Non-pigmented ciliary epithelial cell (primary cell): ENCODE measurements around the gene SLC43A3.

Source experiments
- DNase-seq: peaks from one replicate; pipeline ENCODE4 v3.0.0-alpha.2; 2010; ENCODE audit warnings: low read depth

The SLC43A3 gene

DNA sequence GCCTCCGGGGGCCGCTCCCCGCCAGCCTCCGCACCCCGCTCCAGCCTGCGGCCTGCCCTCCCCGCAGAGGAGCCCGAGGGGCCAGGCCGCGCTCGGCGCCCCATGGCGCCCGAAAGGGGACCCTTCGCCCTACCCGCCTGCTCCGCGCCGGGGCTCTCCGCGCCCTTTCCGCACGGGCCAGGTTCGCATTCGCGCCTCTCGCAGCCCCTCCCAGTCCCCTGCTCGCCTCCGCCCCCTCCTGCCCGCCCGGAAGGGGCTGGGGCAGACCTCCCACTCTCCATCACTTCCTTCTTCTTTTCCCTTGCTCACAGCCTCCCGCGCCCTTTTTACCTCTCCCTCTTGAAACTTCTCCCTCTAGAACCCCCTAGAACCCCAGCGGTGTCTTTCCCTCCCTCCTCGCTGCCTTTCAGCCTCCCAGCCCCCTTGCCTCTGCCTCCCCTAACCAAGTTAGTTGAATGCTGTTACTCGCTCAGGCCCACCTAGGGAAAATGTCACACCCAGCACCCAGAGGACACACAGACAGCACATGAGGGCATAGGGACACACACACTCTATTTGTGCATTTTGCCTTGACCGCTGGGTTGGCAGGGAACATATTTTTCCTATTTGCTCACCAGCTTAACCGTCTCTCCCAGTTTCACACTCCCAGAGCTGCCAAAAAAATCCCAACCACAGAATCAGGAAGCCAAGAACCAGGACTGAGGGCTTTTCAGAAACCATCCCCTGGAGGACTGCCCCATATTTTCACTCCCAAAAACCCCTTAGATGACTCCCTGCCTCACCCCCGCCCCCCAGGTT is at the start of gene SLC43A3:
SLC43A3 (minus strand) TSS at position 193 of the 798 bp plus-strand sequence. CDS start 949 bp downstream, outside the sequence.
- DNase-seq: peak; percentile 49

DNA sequence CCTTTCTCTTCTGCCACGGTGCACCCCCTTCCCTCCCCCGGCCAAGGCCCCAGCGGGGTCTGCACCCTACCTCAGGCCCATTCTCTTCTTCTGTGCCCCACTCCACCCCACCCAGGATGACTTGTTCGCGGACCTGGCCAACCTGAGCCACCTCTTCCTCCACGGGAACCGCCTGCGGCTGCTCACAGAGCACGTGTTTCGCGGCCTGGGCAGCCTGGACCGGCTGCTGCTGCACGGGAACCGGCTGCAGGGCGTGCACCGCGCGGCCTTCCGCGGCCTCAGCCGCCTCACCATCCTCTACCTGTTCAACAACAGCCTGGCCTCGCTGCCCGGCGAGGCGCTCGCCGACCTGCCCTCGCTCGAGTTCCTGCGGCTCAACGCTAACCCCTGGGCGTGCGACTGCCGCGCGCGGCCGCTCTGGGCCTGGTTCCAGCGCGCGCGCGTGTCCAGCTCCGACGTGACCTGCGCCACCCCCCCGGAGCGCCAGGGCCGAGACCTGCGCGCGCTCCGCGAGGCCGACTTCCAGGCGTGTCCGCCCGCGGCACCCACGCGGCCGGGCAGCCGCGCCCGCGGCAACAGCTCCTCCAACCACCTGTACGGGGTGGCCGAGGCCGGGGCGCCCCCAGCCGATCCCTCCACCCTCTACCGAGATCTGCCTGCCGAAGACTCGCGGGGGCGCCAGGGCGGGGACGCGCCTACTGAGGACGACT is 49.3 kb upstream of the SLC43A3 start:
- no peak for DNase-seq

GRCh38 chr11:57475671-57476046 is 48.7 kb upstream of the SLC43A3 start:
- no peak for DNase-seq

- DNase-seq: no peak
These were observed 48.3 kb upstream of the SLC43A3 start for GRCh38 chr11:57475191-57475590.

- no peak for DNase-seq
These were observed 47.8 kb upstream of the SLC43A3 start for GRCh38 chr11:57474803-57475115.

GRCh38 chr11:57474017-57474802 is 47.3 kb upstream of the SLC43A3 start:
- DNase-seq: no peak

- no peak for DNase-seq
These were observed 46.4 kb upstream of the SLC43A3 start for GRCh38 chr11:57473285-57473841.

- no peak for DNase-seq
These were observed 44.6 kb upstream of the SLC43A3 start for GRCh38 chr11:57471496-57471895.

GRCh38 chr11:57469268-57469667 is 42.3 kb upstream of the SLC43A3 start:
- DNase-seq: no peak

DNA sequence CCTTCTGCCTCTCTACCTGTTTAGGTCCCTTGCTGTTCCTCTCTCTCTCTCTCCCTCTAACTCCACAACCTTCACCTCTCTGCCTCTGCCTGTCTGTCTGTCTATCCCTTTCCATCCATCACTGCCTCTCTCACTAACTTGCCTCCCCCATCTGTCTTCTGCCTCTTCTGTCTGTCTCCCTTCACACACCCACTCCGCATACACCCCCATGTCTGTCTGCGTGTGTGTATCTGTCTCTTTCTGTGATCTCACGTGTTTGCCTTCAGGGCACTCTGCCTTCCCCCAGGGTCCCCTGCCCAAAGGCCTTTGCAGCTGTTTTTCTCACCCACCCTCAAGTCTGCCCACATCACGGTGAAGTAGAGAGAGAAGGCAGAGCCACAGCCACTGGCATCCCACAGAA is 41.4 kb upstream of the SLC43A3 start:
- DNase-seq: no peak

- DNase-seq: no peak
These were observed 40.7 kb upstream of the SLC43A3 start for GRCh38 chr11:57467508-57468157.

DNA sequence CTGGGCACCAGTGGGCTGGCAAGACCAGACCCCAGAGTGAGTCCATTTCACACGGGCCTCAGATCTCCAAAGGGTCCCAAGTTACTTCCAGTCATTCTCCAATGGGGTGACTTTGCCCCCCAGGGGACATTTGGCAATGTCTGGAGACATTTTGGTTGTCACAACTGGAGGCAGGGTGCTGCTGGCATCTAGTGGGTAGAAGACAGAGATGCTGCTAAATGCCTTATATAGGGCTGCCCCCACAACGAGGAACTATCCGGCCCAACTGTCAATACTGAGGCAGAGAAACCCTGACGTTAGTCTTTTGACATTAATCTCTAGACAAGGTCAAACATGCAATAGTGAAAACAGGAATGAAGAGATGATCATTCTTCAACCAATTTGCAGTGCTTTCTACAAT is 39.8 kb upstream of the SLC43A3 start:
- DNase-seq: no peak

DNA sequence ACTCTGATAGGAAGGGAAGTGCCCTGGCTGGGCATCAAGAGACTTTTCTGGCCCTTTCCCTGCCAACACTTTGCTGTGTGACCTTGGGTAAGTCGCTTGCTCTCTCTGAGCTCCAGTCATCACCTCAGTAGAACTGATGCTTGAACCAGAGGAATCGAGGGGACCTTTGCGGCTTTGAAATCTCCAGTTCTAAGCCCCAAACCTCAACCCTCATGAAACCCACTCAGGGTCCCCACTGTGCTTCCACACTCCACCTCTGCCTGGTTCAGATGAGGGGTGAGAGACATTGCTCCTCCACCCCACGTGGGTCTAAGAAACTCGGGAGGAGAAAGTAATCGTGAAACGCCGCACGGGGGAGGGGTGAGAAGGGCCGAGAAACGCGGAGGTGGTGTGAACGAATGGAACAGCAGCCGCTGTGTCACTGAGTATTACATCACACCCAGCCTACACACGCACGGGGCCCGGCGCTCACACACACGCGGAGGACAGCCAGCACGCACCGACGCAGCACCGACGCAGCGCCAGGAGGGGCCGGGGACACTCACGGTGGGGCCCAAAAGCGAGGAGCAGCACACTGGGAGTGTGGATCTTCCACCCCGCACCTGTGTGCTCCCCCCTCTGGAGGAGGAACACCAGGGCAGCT is 37.7 kb upstream of the SLC43A3 start:
- DNase-seq: no peak

GRCh38 chr11:57463671-57464538 is 37.0 kb upstream of the SLC43A3 start:
- DNase-seq: no peak

GRCh38 chr11:57462597-57462996 is 35.7 kb upstream of the SLC43A3 start:
- DNase-seq: no peak

- no peak for DNase-seq
These were observed 35.0 kb upstream of the SLC43A3 start for GRCh38 chr11:57461841-57462489.

- no peak for DNase-seq
These were observed 34.1 kb upstream of the SLC43A3 start for GRCh38 chr11:57460758-57461749.

- no peak for DNase-seq
These were observed 33.3 kb upstream of the SLC43A3 start, which contains the start of gene RTN4RL2 for GRCh38 chr11:57460022-57460757. Gene RTN4RL2, plus strand, starts transcription at chr11:57460528. Its CDS starts 338 bp downstream, at chr11:57460866.
